Neural cell (in vitro differentiated cells): Measurements from ENCODE around the gene CHKA. TPM values are rescaled to one million over a fixed set of nuclear protein-coding genes. Genes with fewer than 3 reads are reported as not detected.

ENCODE experiments used
- H2AFZ ChIP-seq: fragments of 200-600, 300-800 bp; sonication (generic), shearing (Covaris generic); 2 replicates; pipeline ENCODE4 v1.6.0; 2014; ENCODE audit warnings: low read depth, mild to moderate bottlenecking, antibody characterized with exemption, low read length, moderate library complexity
- H3F3A ChIP-seq: fragments of 200-600 bp; shearing (Covaris generic); 2 replicates; pipeline ENCODE4 v1.6.1; 2016; ENCODE audit warnings: mild to moderate bottlenecking, moderate library complexity, mixed read lengths, antibody characterized with exemption, low read length; ENCODE audit not compliant: insufficient read depth, poor library complexity, severe bottlenecking
- H3K27ac ChIP-seq: fragments of 200-600, 300-800 bp; sonication (generic), shearing (Covaris generic); 2 replicates; pipeline ENCODE4 v1.5.1; 2014; ENCODE audit warnings: mild to moderate bottlenecking, low read length, moderate library complexity
- H3K27me3 ChIP-seq: fragments of 300-800, 200-600 bp; sonication (generic), shearing (Covaris generic); 2 replicates; pipeline ENCODE4 v1.6.0; 2014; ENCODE audit warnings: mild to moderate bottlenecking, low read depth, low read length, moderate library complexity; ENCODE audit not compliant: insufficient read depth
- H3K36me3 ChIP-seq: fragments of 300-800, 200-600 bp; sonication (generic), shearing (Covaris generic); 2 replicates; pipeline ENCODE4 v1.5.1; 2014; ENCODE audit warnings: mild to moderate bottlenecking, antibody characterized with exemption, low read length, moderate library complexity; ENCODE audit not compliant: insufficient read depth
- H3K4me2 ChIP-seq: fragments of 300-800, 200-600 bp; sonication (generic), shearing (Covaris generic); 2 replicates; pipeline ENCODE4 v1.6.0; 2014; ENCODE audit warnings: mild to moderate bottlenecking, low read length
- H3K4me3 ChIP-seq: fragments of 300-800, 200-600 bp; sonication (generic), shearing (Covaris generic); 2 replicates; pipeline ENCODE4 v1.5.1; 2014; ENCODE audit warnings: mild to moderate bottlenecking, low read length, moderate library complexity
- H3K79me2 ChIP-seq: fragments of 200-600 bp; shearing (Covaris generic); replicated peaks from 2 replicates; pipeline ENCODE4 v1.6.0; 2014; ENCODE audit warnings: mild to moderate bottlenecking, low read length, moderate library complexity; ENCODE audit not compliant: insufficient read depth
- H3K9ac ChIP-seq: fragments of 300-800, 200-600 bp; sonication (generic), shearing (Covaris generic); 2 replicates; pipeline ENCODE4 v1.6.1; 2016; ENCODE audit warnings: mild to moderate bottlenecking, low read length, mixed read lengths
- H3K9me2 ChIP-seq: fragments of 200-600 bp; shearing (Covaris generic); 2 replicates; pipeline ENCODE4 v1.6.1; 2016; ENCODE audit warnings: mild to moderate bottlenecking, low read length, mixed read lengths; ENCODE audit not compliant: insufficient read depth
- H3K9me3 ChIP-seq: fragments of 200-600, 300-800 bp; sonication (generic), shearing (Covaris generic); 2 replicates; pipeline ENCODE4 v1.6.1; 2016; ENCODE audit warnings: mild to moderate bottlenecking, mixed run types, low read length, moderate library complexity, mixed read lengths
- H4K20me1 ChIP-seq: fragments of 200-600 bp; shearing (Covaris generic); 2 replicates; pipeline ENCODE4 v1.6.1; 2016; ENCODE audit warnings: mild to moderate bottlenecking, mixed run types; ENCODE audit not compliant: insufficient read depth
- EP300 ChIP-seq: fragments of 450-650 bp; conservative IDR thresholded peaks from 2 replicates; pipeline ENCODE4 v1.6.1; 2014; ENCODE audit warnings: antibody characterized with exemption, mild to moderate bottlenecking, moderate library complexity; ENCODE audit not compliant: poor library complexity, severe bottlenecking
- EZH2 ChIP-seq: fragments of 200-600, 300-800 bp; shearing (Covaris generic), sonication (generic); IDR thresholded peaks from 2 replicates; pipeline ENCODE4 v1.6.1; 2014; ENCODE audit warnings: antibody characterized with exemption, low read length, borderline replicate concordance, mild to moderate bottlenecking; ENCODE audit not compliant: insufficient read depth, poor library complexity, severe bottlenecking
- MXI1 ChIP-seq: fragments of 450-650 bp; conservative IDR thresholded peaks from 2 replicates; pipeline ENCODE4 v1.6.1; 2014; ENCODE audit warnings: antibody characterized with exemption, mild to moderate bottlenecking; ENCODE audit not compliant: poor library complexity, severe bottlenecking
- POLR2AphosphoS5 ChIP-seq: IDR thresholded peaks from 2 replicates; pipeline ENCODE4 v1.6.1; 2012
- RAD21 ChIP-seq: fragments of 450-650 bp; conservative IDR thresholded peaks from 2 replicates; pipeline ENCODE4 v1.6.1; 2014; ENCODE audit warnings: antibody characterized with exemption, mild to moderate bottlenecking, moderate library complexity
- REST ChIP-seq: IDR thresholded peaks from 2 replicates; pipeline ENCODE4 v1.6.1; 2012; ENCODE audit warnings: borderline replicate concordance
- SMC3 ChIP-seq: fragments of 450-650 bp; conservative IDR thresholded peaks from 2 replicates; pipeline ENCODE4 v1.6.1; 2014; ENCODE audit warnings: antibody characterized with exemption, mild to moderate bottlenecking, moderate library complexity; ENCODE audit not compliant: poor library complexity
- TAF1 ChIP-seq: IDR thresholded peaks from 2 replicates; pipeline ENCODE4 v1.6.1; 2012; ENCODE audit warnings: low read depth
- polyA plus RNA-seq: library from polyadenylated mRNA; depleted of rRNA; stranded (reverse); fragments of >200 nt; gene quantifications from 2 replicates; pipeline ENCODE4 v1.2.3, GENCODE V29; 2014
- TF ChIP-seq, protein P1 (sequence below): fragments of 450-650 bp; IDR thresholded peaks from 2 replicates; pipeline ENCODE4 v1.5.1; 2014; ENCODE audit warnings: antibody characterized with exemption, mild to moderate bottlenecking, moderate library complexity; ENCODE audit not compliant: poor library complexity, severe bottlenecking

CHKA gene
- polyA plus RNA-seq, 1 donor from 2014 or later, result 90.0 TPM

GRCh38 chr11:68018730-68019190, 102.4 kb downstream of the CHKA start:
- no peaks in the 10 kb centered on the region for H3F3A ChIP-seq
- H4K20me1 ChIP-seq, result no peaks in the 10 kb centered on the region
- H3K4me3 ChIP-seq, result no peak overlapping the region
- H2AFZ ChIP-seq, result no peak overlapping the region
- no peaks in the 10 kb centered on the region for H3K27me3 ChIP-seq
- H3K79me2 ChIP-seq, result no peaks in the 10 kb centered on the region
- no peaks in the 10 kb centered on the region for H3K9me2 ChIP-seq
- H3K4me2 ChIP-seq, result no peak overlapping the region
- no peak overlapping the region for H3K27ac ChIP-seq
- no peaks in the 10 kb centered on the region for H3K9me3 ChIP-seq
- TF ChIP-seq SMC3, result no peak
- TF ChIP-seq, protein P1, sequence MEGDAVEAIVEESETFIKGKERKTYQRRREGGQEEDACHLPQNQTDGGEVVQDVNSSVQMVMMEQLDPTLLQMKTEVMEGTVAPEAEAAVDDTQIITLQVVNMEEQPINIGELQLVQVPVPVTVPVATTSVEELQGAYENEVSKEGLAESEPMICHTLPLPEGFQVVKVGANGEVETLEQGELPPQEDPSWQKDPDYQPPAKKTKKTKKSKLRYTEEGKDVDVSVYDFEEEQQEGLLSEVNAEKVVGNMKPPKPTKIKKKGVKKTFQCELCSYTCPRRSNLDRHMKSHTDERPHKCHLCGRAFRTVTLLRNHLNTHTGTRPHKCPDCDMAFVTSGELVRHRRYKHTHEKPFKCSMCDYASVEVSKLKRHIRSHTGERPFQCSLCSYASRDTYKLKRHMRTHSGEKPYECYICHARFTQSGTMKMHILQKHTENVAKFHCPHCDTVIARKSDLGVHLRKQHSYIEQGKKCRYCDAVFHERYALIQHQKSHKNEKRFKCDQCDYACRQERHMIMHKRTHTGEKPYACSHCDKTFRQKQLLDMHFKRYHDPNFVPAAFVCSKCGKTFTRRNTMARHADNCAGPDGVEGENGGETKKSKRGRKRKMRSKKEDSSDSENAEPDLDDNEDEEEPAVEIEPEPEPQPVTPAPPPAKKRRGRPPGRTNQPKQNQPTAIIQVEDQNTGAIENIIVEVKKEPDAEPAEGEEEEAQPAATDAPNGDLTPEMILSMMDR, result no peak
- no peak for TF ChIP-seq EP300
- TF ChIP-seq TAF1, result no peak
- TF ChIP-seq REST, result no peak
- TF ChIP-seq EZH2, result no peak
- TF ChIP-seq RAD21, result no peak
- no peak for TF ChIP-seq MXI1
- TF ChIP-seq POLR2AphosphoS5, result no peak
- H3K36me3 ChIP-seq, result no peaks in the 10 kb centered on the region
- H3K9ac ChIP-seq, result no peak overlapping the region

GRCh38 chr11:68017980-68018729, 103.0 kb downstream of the CHKA start:
- Histone ChIP-seq H3K36me3 (no peaks in the 10 kb centered on the region), H3K27ac (no peak overlapping the region), H3K4me2 (no peak overlapping the region), H3K9me3 (no peaks in the 10 kb centered on the region), H3F3A (no peaks in the 10 kb centered on the region), H3K4me3 (no peak overlapping the region), H2AFZ (no peak overlapping the region), H4K20me1 (no peaks in the 10 kb centered on the region), H3K9me2 (no peaks in the 10 kb centered on the region), H3K79me2 (no peaks in the 10 kb centered on the region), H3K27me3 (no peaks in the 10 kb centered on the region), H3K9ac (no peak overlapping the region)
- no peak for TF ChIP-seq EZH2
- no peak for TF ChIP-seq SMC3
- no peak for TF ChIP-seq MXI1
- TF ChIP-seq TAF1, result no peak
- TF ChIP-seq EP300, result no peak
- TF ChIP-seq REST, result no peak
- TF ChIP-seq, protein P1, result no peak
- no peak for TF ChIP-seq RAD21
- no peak for TF ChIP-seq POLR2AphosphoS5
